ENCODE measurements around the gene MRPL36.

DNA sequence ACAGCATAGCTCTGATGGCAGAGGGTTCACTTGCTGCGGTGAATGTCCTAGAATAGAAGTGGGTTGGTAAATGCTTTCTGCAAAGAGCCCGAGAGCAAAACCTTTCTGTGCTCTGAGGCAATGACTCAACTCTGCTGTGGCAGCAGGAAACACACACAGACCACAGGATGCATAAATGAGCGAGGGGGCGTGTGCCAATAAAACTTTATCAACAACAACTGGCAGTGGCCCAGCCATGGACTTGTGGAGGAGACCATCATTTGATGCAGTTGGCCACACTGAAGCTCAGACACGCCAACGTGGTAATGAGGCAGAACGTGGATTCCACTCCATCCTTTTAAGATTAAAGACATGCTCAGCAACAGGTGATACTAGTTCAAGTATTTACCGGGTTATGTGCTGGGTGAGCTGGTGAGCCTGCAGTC lies 6.8 kb downstream of the MRPL36 start:
- TF ChIP-seq, protein P1, sequence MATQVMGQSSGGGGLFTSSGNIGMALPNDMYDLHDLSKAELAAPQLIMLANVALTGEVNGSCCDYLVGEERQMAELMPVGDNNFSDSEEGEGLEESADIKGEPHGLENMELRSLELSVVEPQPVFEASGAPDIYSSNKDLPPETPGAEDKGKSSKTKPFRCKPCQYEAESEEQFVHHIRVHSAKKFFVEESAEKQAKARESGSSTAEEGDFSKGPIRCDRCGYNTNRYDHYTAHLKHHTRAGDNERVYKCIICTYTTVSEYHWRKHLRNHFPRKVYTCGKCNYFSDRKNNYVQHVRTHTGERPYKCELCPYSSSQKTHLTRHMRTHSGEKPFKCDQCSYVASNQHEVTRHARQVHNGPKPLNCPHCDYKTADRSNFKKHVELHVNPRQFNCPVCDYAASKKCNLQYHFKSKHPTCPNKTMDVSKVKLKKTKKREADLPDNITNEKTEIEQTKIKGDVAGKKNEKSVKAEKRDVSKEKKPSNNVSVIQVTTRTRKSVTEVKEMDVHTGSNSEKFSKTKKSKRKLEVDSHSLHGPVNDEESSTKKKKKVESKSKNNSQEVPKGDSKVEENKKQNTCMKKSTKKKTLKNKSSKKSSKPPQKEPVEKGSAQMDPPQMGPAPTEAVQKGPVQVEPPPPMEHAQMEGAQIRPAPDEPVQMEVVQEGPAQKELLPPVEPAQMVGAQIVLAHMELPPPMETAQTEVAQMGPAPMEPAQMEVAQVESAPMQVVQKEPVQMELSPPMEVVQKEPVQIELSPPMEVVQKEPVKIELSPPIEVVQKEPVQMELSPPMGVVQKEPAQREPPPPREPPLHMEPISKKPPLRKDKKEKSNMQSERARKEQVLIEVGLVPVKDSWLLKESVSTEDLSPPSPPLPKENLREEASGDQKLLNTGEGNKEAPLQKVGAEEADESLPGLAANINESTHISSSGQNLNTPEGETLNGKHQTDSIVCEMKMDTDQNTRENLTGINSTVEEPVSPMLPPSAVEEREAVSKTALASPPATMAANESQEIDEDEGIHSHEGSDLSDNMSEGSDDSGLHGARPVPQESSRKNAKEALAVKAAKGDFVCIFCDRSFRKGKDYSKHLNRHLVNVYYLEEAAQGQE (IDR thresholded peaks at IDR 0.05; ENCODE audit: insufficient replicate concordance, low read depth) = no peak
- TF ChIP-seq, protein P2, sequence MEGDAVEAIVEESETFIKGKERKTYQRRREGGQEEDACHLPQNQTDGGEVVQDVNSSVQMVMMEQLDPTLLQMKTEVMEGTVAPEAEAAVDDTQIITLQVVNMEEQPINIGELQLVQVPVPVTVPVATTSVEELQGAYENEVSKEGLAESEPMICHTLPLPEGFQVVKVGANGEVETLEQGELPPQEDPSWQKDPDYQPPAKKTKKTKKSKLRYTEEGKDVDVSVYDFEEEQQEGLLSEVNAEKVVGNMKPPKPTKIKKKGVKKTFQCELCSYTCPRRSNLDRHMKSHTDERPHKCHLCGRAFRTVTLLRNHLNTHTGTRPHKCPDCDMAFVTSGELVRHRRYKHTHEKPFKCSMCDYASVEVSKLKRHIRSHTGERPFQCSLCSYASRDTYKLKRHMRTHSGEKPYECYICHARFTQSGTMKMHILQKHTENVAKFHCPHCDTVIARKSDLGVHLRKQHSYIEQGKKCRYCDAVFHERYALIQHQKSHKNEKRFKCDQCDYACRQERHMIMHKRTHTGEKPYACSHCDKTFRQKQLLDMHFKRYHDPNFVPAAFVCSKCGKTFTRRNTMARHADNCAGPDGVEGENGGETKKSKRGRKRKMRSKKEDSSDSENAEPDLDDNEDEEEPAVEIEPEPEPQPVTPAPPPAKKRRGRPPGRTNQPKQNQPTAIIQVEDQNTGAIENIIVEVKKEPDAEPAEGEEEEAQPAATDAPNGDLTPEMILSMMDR (IDR thresholded peaks at IDR 0.05; ENCODE audit: insufficient read depth, low read length) = no peak

All from HL-60 (cell line).